ENCODE data around the gene NXPE1.

Gene NXPE1

GRCh38 chr11:114564831-114565230 is 5.2 kb upstream of the NXPE1 start:
- Histone ChIP-seq H3K4me1 (ENCODE audit: control insufficient read depth in 2 of 2, insufficient read depth in 2 of 2, low read length in 2 of 2) (peaks cover 0 to 12% of the 10 kb centered on the region in 2 donors), H3K4me3 (ENCODE audit: low read length in 2 of 2) (no peak overlapping the region), H3K9me3 (ENCODE audit: control insufficient read depth in 2 of 2, low read length in 2 of 2) (no peaks in the 10 kb centered on the region), H3K27ac (ENCODE audit: low read depth in 2 of 2, low read length in 2 of 2) (no peak overlapping the region), H3K27me3 (ENCODE audit: control insufficient read depth in 2 of 2, insufficient read depth in 2 of 2, low read length in 2 of 2) (no peaks in the 10 kb centered on the region), H3K9ac (ENCODE audit: low read depth in 1 of 2, low read length in 2 of 2) (no peak overlapping the region), H3K36me3 (ENCODE audit: control insufficient read depth in 2 of 2, insufficient read depth in 2 of 2, low read length in 2 of 2) (no peaks in the 10 kb centered on the region)

GRCh38 chr11:114563077-114563476 is 3.4 kb upstream of the NXPE1 start:
- no peak overlapping the region for H3K4me3 ChIP-seq (ENCODE audit: low read length in 2 of 2)
- no peak overlapping the region for H3K9ac ChIP-seq (ENCODE audit: low read depth in 1 of 2, low read length in 2 of 2)
- no peaks in the 10 kb centered on the region for H3K9me3 ChIP-seq (ENCODE audit: control insufficient read depth in 2 of 2, low read length in 2 of 2)
- H3K27me3 ChIP-seq (ENCODE audit: control insufficient read depth in 2 of 2, insufficient read depth in 2 of 2, low read length in 2 of 2), result no peaks in the 10 kb centered on the region
- no peaks in the 10 kb centered on the region for H3K36me3 ChIP-seq (ENCODE audit: control insufficient read depth in 2 of 2, insufficient read depth in 2 of 2, low read length in 2 of 2)
- H3K4me1 ChIP-seq (ENCODE audit: control insufficient read depth in 2 of 2, insufficient read depth in 2 of 2, low read length in 2 of 2), result peaks cover 0 to 12% of the 10 kb centered on the region in 2 donors
- peak overlapping the region in 1 of 2 donors; percentile 45 for H3K27ac ChIP-seq (ENCODE audit: low read depth in 2 of 2, low read length in 2 of 2)

GRCh38 chr11:114562166-114562916 is 2.7 kb upstream of the NXPE1 start:
- Histone ChIP-seq H3K9me3 (ENCODE audit: control insufficient read depth in 2 of 2, low read length in 2 of 2) (no peaks in the 10 kb centered on the region), H3K4me3 (ENCODE audit: low read length in 2 of 2) (no peak overlapping the region), H3K27ac (ENCODE audit: low read depth in 2 of 2, low read length in 2 of 2) (peak overlapping the region in 1 of 2 donors; percentile 45), H3K27me3 (ENCODE audit: control insufficient read depth in 2 of 2, insufficient read depth in 2 of 2, low read length in 2 of 2) (no peaks in the 10 kb centered on the region), H3K36me3 (ENCODE audit: control insufficient read depth in 2 of 2, insufficient read depth in 2 of 2, low read length in 2 of 2) (no peaks in the 10 kb centered on the region), H3K9ac (ENCODE audit: low read depth in 1 of 2, low read length in 2 of 2) (no peak overlapping the region), H3K4me1 (ENCODE audit: control insufficient read depth in 2 of 2, insufficient read depth in 2 of 2, low read length in 2 of 2) (peaks cover 0 to 12% of the 10 kb centered on the region in 2 donors)

- H3K9ac ChIP-seq (ENCODE audit: low read depth in 1 of 2, low read length in 2 of 2), result peak overlapping the region; percentile 42 to 57
- peak overlapping the region; percentile 64 to 78 for H3K27ac ChIP-seq (ENCODE audit: low read depth in 2 of 2, low read length in 2 of 2)
Observed at GRCh38 chr11:114556135-114556534, 3.5 kb downstream of the NXPE1 start.

GRCh38 chr11:114553642-114554041 is 6.0 kb downstream of the NXPE1 start:
- H3K4me3 ChIP-seq (ENCODE audit: low read length in 2 of 2), result no peak overlapping the region
- H3K9me3 ChIP-seq (ENCODE audit: control insufficient read depth in 2 of 2, low read length in 2 of 2), result no peaks in the 10 kb centered on the region

More at GRCh38 chr11:114556135-114556534, 3.5 kb downstream of the NXPE1 start:
- Histone ChIP-seq H3K4me3 (ENCODE audit: low read length in 2 of 2) (peak overlapping the region; percentile 64 to 80), H3K27me3 (ENCODE audit: control insufficient read depth in 2 of 2, insufficient read depth in 2 of 2, low read length in 2 of 2) (no peaks in the 10 kb centered on the region), H3K9me3 (ENCODE audit: control insufficient read depth in 2 of 2, low read length in 2 of 2) (no peaks in the 10 kb centered on the region), H3K36me3 (ENCODE audit: control insufficient read depth in 2 of 2, insufficient read depth in 2 of 2, low read length in 2 of 2) (peaks cover 0 to 15% of the 10 kb centered on the region in 2 donors), H3K4me1 (ENCODE audit: control insufficient read depth in 2 of 2, insufficient read depth in 2 of 2, low read length in 2 of 2) (peaks cover 0 to 8% of the 10 kb centered on the region in 2 donors)

GRCh38 chr11:114551060-114551459 is 8.6 kb downstream of the NXPE1 start:
- Histone ChIP-seq H3K27me3 (ENCODE audit: control insufficient read depth in 2 of 2, insufficient read depth in 2 of 2, low read length in 2 of 2) (no peaks in the 10 kb centered on the region), H3K9ac (ENCODE audit: low read depth in 1 of 2, low read length in 2 of 2) (no peak overlapping the region), H3K4me3 (ENCODE audit: low read length in 2 of 2) (no peak overlapping the region), H3K4me1 (ENCODE audit: control insufficient read depth in 2 of 2, insufficient read depth in 2 of 2, low read length in 2 of 2) (peaks cover 0 to under 1% of the 10 kb centered on the region in 2 donors), H3K9me3 (ENCODE audit: control insufficient read depth in 2 of 2, low read length in 2 of 2) (no peaks in the 10 kb centered on the region), H3K27ac (ENCODE audit: low read depth in 2 of 2, low read length in 2 of 2) (no peak overlapping the region), H3K36me3 (ENCODE audit: control insufficient read depth in 2 of 2, insufficient read depth in 2 of 2, low read length in 2 of 2) (peaks cover 17 to 41% of the 10 kb centered on the region in 2 donors)

More at GRCh38 chr11:114553642-114554041, 6.0 kb downstream of the NXPE1 start:
- Histone ChIP-seq H3K27me3 (ENCODE audit: control insufficient read depth in 2 of 2, insufficient read depth in 2 of 2, low read length in 2 of 2) (no peaks in the 10 kb centered on the region), H3K36me3 (ENCODE audit: control insufficient read depth in 2 of 2, insufficient read depth in 2 of 2, low read length in 2 of 2) (peaks cover 6 to 19% of the 10 kb centered on the region in 2 donors), H3K9ac (ENCODE audit: low read depth in 1 of 2, low read length in 2 of 2) (no peak overlapping the region), H3K27ac (ENCODE audit: low read depth in 2 of 2, low read length in 2 of 2) (no peak overlapping the region), H3K4me1 (ENCODE audit: control insufficient read depth in 2 of 2, insufficient read depth in 2 of 2, low read length in 2 of 2) (peaks cover 0 to 6% of the 10 kb centered on the region in 2 donors)

GRCh38 chr11:114525682-114526081 is 34.0 kb downstream of the NXPE1 start:
- H3K36me3 ChIP-seq (ENCODE audit: control insufficient read depth in 2 of 2, insufficient read depth in 2 of 2, low read length in 2 of 2), result peaks cover 46 to 51% of the 10 kb centered on the region in 2 donors
- peaks cover 0 to 9% of the 10 kb centered on the region in 2 donors for H3K4me1 ChIP-seq (ENCODE audit: control insufficient read depth in 2 of 2, insufficient read depth in 2 of 2, low read length in 2 of 2)
- no peak overlapping the region for H3K4me3 ChIP-seq (ENCODE audit: low read length in 2 of 2)
- no peak overlapping the region for H3K9ac ChIP-seq (ENCODE audit: low read depth in 1 of 2, low read length in 2 of 2)
- peak overlapping the region in 1 of 2 donors; percentile 24 for H3K27ac ChIP-seq (ENCODE audit: low read depth in 2 of 2, low read length in 2 of 2)
- no peaks in the 10 kb centered on the region for H3K27me3 ChIP-seq (ENCODE audit: control insufficient read depth in 2 of 2, insufficient read depth in 2 of 2, low read length in 2 of 2)
- H3K9me3 ChIP-seq (ENCODE audit: control insufficient read depth in 2 of 2, low read length in 2 of 2), result peaks cover 0 to 5% of the 10 kb centered on the region in 2 donors

- peak overlapping the region; percentile 4 to 51 for H3K27ac ChIP-seq (ENCODE audit: low read depth in 2 of 2, low read length in 2 of 2)
- H3K27me3 ChIP-seq (ENCODE audit: control insufficient read depth in 2 of 2, insufficient read depth in 2 of 2, low read length in 2 of 2), result no peaks in the 10 kb centered on the region
- peaks cover 0 to 5% of the 10 kb centered on the region in 2 donors for H3K9me3 ChIP-seq (ENCODE audit: control insufficient read depth in 2 of 2, low read length in 2 of 2)
- H3K36me3 ChIP-seq (ENCODE audit: control insufficient read depth in 2 of 2, insufficient read depth in 2 of 2, low read length in 2 of 2), result peaks cover 31 to 39% of the 10 kb centered on the region in 2 donors
- no peak overlapping the region for H3K4me3 ChIP-seq (ENCODE audit: low read length in 2 of 2)
- peaks cover 0 to 9% of the 10 kb centered on the region in 2 donors for H3K4me1 ChIP-seq (ENCODE audit: control insufficient read depth in 2 of 2, insufficient read depth in 2 of 2, low read length in 2 of 2)
- H3K9ac ChIP-seq (ENCODE audit: low read depth in 1 of 2, low read length in 2 of 2), result no peak overlapping the region
Observed at GRCh38 chr11:114524122-114524521, 35.6 kb downstream of the NXPE1 start.

- Histone ChIP-seq H3K9ac (ENCODE audit: low read depth in 1 of 2, low read length in 2 of 2) (no peak overlapping the region), H3K9me3 (ENCODE audit: control insufficient read depth in 2 of 2, low read length in 2 of 2) (peaks cover 0 to 5% of the 10 kb centered on the region in 2 donors), H3K27ac (ENCODE audit: low read depth in 2 of 2, low read length in 2 of 2) (peak overlapping the region; percentile 65 to 72), H3K4me1 (ENCODE audit: control insufficient read depth in 2 of 2, insufficient read depth in 2 of 2, low read length in 2 of 2) (peaks cover 0 to 9% of the 10 kb centered on the region in 2 donors), H3K27me3 (ENCODE audit: control insufficient read depth in 2 of 2, insufficient read depth in 2 of 2, low read length in 2 of 2) (no peaks in the 10 kb centered on the region), H3K36me3 (ENCODE audit: control insufficient read depth in 2 of 2, insufficient read depth in 2 of 2, low read length in 2 of 2) (peaks cover 20 to 29% of the 10 kb centered on the region in 2 donors), H3K4me3 (ENCODE audit: low read length in 2 of 2) (no peak overlapping the region)
Observed at GRCh38 chr11:114522818-114523217, 36.9 kb downstream of the NXPE1 start.

GRCh38 chr11:114511538-114511937 is 48.1 kb downstream of the NXPE1 start:
- no peaks in the 10 kb centered on the region for H3K9me3 ChIP-seq (ENCODE audit: control insufficient read depth in 2 of 2, low read length in 2 of 2)
- H3K36me3 ChIP-seq (ENCODE audit: control insufficient read depth in 2 of 2, insufficient read depth in 2 of 2, low read length in 2 of 2), result no peaks in the 10 kb centered on the region
- H3K4me1 ChIP-seq (ENCODE audit: control insufficient read depth in 2 of 2, insufficient read depth in 2 of 2, low read length in 2 of 2), result no peaks in the 10 kb centered on the region
- H3K27ac ChIP-seq (ENCODE audit: low read depth in 2 of 2, low read length in 2 of 2), result no peak overlapping the region
- H3K27me3 ChIP-seq (ENCODE audit: control insufficient read depth in 2 of 2, insufficient read depth in 2 of 2, low read length in 2 of 2), result no peaks in the 10 kb centered on the region
- H3K4me3 ChIP-seq (ENCODE audit: low read length in 2 of 2), result no peak overlapping the region
- H3K9ac ChIP-seq (ENCODE audit: low read depth in 1 of 2, low read length in 2 of 2), result no peak overlapping the region

Data from mucosa of rectum (tissue), 2 donors.